Body of pancreas (tissue), 4 donors: ENCODE results near the gene CD151.

Source experiments
- POLR2A ChIP-seq, 3 donors: fragments of 450-650 bp; IDR thresholded peaks; one replicate each; pipeline ENCODE4 v1.6.1; 2016; ENCODE audit warnings: antibody characterized with exemption in 3 of 3, mild to moderate bottlenecking in 2 of 3
- TF ChIP-seq, protein P1 (sequence below), 7 experiments: fragments of 450-650 bp in 4 of 7; fragments of 200-600 bp in 3 of 7; sonication (generic) in 3 of 7; IDR thresholded peaks; one replicate each; pipeline ENCODE4 v1.5.1; 2016 to 2019; ENCODE audit warnings: antibody characterized with exemption in 7 of 7

DNA sequence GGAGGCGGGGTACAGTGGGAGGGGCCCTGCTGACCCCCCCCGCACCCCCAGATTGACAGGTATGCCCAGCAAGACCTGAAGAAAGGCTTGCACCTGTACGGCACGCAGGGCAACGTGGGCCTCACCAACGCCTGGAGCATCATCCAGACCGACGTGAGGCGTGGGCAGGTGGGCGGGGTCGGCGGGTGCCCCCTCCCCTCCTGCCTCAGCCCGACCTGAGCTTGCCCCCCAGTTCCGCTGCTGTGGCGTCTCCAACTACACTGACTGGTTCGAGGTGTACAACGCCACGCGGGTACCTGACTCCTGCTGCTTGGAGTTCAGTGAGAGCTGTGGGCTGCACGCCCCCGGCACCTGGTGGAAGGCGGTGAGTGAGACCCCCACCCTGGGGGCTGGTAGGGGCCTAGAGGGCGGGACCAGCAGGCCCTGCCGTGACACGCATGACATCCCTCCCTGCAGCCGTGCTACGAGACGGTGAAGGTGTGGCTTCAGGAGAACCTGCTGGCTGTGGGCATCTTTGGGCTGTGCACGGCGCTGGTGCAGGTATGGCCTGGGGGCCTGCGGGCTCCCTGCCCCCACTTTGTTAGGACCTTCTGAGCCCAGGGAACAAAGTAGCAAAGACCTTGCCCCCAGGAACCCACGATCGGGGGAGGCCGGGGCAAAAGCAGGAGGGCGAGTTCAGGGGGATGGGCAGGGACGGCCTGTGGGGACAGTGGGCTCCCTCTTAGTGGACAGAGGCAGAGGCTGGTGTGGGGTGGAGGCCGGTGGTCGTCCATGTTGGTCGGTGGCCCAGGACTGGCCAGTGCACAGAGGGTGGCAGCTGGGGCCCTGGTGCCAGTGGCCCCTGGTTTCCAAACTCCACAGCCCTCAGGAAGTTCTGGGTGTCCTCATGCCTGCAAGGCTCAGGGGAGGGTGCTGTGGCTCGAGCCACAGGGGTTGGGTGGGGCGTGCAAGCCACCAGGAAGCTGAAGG lies 33.0 kb downstream of the CD151 start:
- TF ChIP-seq, protein P1, sequence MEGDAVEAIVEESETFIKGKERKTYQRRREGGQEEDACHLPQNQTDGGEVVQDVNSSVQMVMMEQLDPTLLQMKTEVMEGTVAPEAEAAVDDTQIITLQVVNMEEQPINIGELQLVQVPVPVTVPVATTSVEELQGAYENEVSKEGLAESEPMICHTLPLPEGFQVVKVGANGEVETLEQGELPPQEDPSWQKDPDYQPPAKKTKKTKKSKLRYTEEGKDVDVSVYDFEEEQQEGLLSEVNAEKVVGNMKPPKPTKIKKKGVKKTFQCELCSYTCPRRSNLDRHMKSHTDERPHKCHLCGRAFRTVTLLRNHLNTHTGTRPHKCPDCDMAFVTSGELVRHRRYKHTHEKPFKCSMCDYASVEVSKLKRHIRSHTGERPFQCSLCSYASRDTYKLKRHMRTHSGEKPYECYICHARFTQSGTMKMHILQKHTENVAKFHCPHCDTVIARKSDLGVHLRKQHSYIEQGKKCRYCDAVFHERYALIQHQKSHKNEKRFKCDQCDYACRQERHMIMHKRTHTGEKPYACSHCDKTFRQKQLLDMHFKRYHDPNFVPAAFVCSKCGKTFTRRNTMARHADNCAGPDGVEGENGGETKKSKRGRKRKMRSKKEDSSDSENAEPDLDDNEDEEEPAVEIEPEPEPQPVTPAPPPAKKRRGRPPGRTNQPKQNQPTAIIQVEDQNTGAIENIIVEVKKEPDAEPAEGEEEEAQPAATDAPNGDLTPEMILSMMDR (IDR thresholded peaks at IDR 0.05), result no peak
- no peak for TF ChIP-seq POLR2A (IDR thresholded peaks at IDR 0.05)
